LoVo (cell line): Measurements from ENCODE around the gene RPS6KA4.

ENCODE experiments used
- DNase-seq: peaks from one replicate; pipeline ENCODE4 v3.0.0-alpha.2; 2016; ENCODE audit warnings: low spot score

Gene RPS6KA4

DNA sequence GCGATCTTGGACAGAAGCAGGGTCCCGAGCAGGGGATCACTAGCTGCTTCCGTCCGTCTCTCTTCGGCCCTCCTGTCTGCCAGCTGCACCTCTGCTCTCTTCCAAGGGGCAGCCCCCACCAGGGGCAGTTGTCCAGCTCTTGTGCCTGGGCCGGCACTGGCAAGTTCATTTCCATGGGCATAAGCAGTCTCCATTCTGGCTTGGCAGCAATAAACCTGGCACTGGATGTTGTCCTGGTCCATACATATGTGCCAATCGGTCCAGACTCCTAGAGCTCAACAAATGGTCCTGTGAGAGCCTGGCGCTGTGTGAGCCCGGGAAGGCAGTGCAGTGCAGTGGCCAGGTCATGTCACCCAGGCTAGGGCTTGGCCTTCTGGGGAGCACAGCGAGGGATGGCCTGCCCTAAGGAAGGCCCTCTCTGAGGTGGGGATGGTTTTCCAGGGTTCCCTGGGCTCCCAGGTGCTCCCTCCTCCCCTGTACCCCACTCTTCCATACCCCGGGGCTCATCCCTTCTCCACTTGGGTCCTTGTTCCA lies 60.4 kb downstream of the RPS6KA4 start:
- no peak for DNase-seq

DNA sequence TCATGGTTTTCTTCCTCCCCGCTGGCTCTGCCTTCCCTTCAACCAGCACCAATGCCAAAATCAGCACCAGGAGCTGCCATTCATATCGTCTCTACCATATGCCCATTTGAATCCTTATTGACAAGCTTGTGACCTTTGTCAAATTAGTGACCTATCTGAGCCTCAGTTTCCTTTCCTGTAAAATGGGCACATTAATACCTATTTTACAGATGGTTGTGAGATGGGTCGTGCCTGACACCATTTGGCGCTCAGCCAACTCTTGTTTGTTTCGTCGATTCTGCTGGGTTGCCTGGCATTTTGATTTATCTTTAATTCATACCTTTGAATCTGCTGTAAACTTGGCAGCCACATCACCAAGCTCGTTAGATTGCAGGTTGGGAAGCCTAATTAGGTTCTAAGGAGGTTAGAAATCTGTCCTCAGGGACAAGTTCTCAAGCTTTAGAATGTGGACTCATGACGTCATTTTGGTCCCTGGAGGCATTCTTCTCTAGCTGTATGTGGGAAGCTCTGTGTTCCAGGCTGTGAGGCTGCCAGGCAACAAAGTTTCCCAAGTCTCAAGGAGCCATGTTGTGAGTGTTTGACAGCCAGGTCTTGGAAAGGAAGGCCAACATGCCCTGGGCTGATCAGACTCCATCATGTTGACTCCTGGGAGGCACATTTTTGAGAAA lies 61.0 kb downstream of the RPS6KA4 start:
- DNase-seq: no peak
